ENCODE measurements around the gene IGFBP7. TPM values are rescaled to one million over a fixed set of nuclear protein-coding genes. Genes with fewer than 3 reads are reported as not detected.
"Not testable (repeated sequence)": the region's sequence is repeated elsewhere in the genome, so short reads cannot be mapped to it uniquely, and the experiment has no call there.

Gene IGFBP7
- total RNA-seq, 1 donor: 263 TPM

DNA sequence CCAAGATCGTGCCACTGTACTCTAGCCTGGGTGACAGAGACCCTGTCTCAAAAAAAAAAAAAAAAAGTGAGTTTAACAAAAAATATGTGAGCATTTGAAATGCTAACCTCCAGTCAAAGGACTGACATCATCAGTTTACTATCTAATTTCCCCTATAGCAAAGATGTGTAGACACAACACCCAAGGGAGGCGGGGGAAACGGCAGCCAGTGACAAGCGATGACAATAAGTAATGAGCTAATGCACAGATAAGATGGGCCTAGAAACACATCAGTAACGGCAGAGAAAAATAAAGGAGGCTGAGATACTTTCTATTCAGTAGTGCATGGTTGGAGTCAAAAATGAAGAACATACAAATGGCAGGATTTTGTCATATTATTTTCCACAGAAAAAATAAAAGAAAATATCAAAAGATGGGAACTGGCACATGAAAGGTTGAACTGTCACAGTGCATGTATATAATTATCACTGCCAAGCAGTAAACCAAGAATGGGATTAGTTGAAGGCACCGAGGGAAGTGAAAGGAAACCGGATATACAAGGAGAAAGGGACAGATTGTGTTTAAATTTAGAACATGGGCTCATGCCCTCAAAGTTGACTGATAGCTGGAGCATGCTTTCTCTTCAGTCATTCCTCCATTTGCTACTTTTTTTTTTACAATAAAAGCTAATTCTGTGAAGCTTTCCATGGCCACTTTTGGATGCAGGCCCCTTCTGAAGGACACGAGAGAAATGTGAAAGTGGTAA is 41.8 kb downstream of the IGFBP7 start:
- TF ChIP-seq, protein P1, sequence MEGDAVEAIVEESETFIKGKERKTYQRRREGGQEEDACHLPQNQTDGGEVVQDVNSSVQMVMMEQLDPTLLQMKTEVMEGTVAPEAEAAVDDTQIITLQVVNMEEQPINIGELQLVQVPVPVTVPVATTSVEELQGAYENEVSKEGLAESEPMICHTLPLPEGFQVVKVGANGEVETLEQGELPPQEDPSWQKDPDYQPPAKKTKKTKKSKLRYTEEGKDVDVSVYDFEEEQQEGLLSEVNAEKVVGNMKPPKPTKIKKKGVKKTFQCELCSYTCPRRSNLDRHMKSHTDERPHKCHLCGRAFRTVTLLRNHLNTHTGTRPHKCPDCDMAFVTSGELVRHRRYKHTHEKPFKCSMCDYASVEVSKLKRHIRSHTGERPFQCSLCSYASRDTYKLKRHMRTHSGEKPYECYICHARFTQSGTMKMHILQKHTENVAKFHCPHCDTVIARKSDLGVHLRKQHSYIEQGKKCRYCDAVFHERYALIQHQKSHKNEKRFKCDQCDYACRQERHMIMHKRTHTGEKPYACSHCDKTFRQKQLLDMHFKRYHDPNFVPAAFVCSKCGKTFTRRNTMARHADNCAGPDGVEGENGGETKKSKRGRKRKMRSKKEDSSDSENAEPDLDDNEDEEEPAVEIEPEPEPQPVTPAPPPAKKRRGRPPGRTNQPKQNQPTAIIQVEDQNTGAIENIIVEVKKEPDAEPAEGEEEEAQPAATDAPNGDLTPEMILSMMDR (IDR thresholded peaks at IDR 0.05; ENCODE audit: insufficient read depth, low read length): no peak
- no peak overlapping the region for H3K4me3 ChIP-seq (ENCODE audit: low read depth, low read length)
- no peak for DNase-seq (ENCODE audit: low read depth)

DNA sequence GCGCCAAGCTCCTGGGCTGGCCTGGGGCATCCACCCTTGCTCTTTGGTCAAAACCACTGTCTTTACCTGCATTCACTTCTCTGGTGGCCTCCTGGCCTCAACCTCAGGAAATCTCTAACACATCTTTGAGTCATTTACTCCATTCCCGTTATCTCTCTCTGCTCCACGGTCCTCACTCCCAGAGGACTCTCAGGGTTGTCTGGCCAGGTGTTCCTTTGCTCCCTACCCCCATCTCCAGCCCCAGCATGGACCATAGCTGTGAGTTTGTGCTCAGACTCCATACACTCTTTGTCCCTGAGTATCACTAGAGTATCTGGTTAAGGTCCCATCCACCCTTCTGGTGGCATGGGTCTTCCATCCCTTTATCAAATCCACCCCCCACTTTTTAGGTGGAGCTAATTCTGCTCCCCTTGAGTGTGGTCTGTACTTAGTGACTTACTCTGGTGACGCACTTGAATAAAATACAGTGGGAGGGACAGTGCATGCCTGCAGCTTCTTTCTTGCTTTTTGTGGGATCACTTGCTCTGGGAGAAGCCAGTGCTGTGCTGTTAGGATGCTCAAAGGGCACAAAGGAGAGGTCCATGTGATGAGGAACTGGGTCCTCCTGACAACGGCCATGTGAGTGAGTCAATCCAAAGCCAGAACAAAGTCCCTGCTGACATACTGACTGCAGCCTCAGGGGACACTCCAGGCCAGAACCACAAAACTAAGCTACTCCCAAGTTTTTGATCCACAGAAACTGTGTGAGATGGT is 44.3 kb downstream of the IGFBP7 start:
- TF ChIP-seq, protein P1 (IDR thresholded peaks at IDR 0.05; ENCODE audit: insufficient read depth, low read length): no peak
- H3K4me3 ChIP-seq (ENCODE audit: low read depth, low read length): peak overlapping the region; percentile 20
- no peak for DNase-seq (ENCODE audit: low read depth)

DNA sequence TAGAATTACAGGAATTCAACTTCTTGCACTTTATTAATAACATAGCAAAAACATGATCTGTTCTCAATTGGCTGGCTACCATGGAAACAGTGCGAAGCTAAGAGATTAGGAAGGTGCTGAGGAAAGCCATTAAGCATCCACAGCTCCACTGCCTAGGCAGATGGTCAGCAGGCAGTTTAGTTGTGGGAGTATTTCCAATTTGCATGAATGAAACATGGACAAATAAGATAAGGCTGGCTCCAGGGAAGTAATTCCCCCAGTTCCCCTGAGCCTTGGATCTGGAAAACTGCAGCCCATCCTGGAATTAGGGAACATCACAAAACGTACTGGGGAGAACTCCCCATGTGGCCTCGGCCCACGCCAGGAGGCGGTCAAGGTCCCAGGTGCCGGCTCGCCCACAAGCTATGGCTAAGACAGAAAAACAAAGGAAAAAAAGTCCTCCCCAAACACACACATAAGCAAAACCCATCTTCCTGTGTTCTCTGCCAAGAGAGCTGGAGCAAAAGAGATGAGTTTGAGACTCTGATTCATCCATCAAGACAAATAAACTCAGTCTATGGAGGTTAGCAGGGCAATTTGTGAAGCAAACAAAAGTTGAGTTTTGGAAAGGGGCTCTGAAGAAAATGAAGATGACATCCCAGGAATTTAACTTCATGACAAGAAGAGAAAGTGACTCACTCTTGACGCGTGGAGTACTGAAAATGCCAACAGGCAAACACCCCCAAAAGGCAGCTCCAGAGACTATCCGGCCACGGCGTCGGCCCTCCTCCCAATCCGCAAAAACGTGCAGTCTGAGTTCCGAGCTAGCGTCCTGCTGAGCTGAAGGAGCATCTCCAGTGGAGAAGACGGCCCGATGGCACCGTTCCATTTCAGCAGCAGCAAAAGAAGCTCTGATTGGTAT is 45.1 kb downstream of the IGFBP7 start:
- TF ChIP-seq, protein P1 (IDR thresholded peaks at IDR 0.05; ENCODE audit: insufficient read depth, low read length): no peak
- DNase-seq (ENCODE audit: low read depth): peak; percentile 97
- peak overlapping the region; percentile 20 for H3K4me3 ChIP-seq (ENCODE audit: low read depth, low read length)

- TF ChIP-seq, protein P1 (IDR thresholded peaks at IDR 0.05; ENCODE audit: insufficient read depth, low read length): no peak
- no peak for DNase-seq (ENCODE audit: low read depth)
- H3K4me3 ChIP-seq (ENCODE audit: low read depth, low read length): no peak overlapping the region
Measured at GRCh38 chr4:57064120-57064519, 46.1 kb downstream of the IGFBP7 start.

DNA sequence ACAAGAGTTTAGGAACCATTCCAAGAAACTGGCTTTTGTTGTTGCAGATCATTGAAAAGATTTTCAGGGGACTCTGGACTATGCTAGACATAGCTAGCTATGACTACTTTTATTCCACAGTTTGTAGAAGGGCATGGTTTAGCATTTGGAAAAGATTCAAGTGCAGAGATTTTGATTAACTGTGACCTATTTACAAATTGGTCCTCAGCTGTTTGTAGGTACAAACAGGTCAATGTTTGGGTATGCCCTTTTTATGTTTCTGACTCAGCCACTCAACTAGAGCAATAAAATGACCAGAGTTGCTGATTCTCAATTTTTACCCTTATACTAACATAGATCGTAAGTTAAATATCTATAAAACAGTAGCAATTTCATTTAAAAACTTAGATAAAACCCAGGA is 46.7 kb downstream of the IGFBP7 start:
- H3K4me3 ChIP-seq (ENCODE audit: low read depth, low read length): no peak overlapping the region
- TF ChIP-seq, protein P1 (IDR thresholded peaks at IDR 0.05; ENCODE audit: insufficient read depth, low read length): no peak
- no peak for DNase-seq (ENCODE audit: low read depth)

- peak; percentile 63 for DNase-seq (ENCODE audit: low read depth)
- H3K4me3 ChIP-seq (ENCODE audit: low read depth, low read length): no peak overlapping the region
- TF ChIP-seq, protein P1 (IDR thresholded peaks at IDR 0.05; ENCODE audit: insufficient read depth, low read length): no peak
Measured at GRCh38 chr4:57061395-57061794, 48.8 kb downstream of the IGFBP7 start.

GRCh38 chr4:57060717-57061067 is 49.5 kb downstream of the IGFBP7 start:
- not testable (repeated sequence) for H3K4me3 ChIP-seq (ENCODE audit: low read depth, low read length)

More at GRCh38 chr4:57060717-57061067, 49.5 kb downstream of the IGFBP7 start:
- not testable (repeated sequence) for DNase-seq (ENCODE audit: low read depth)
